NCI-H2196 treated with DMSO at 0.1 percent for 48 hours (cell line): Measurements from ENCODE around the gene CLPSL2.

Experiments used
- DNase-seq: peaks from one replicate; lab custom pipeline; 2025; ENCODE audit not compliant: unreplicated experiment; lab: John Stamatoyannopoulos, UW

The CLPSL2 gene

GRCh38 chr6:35786810-35787209, 10.4 kb downstream of the CLPSL2 start:
- no peak for DNase-seq

GRCh38 chr6:35787266-35788218, 11.1 kb downstream of the CLPSL2 start:
- DNase-seq = no peak

GRCh38 chr6:35788423-35788982, 12.1 kb downstream of the CLPSL2 start:
- DNase-seq = no peak

- DNase-seq = no peak
Measured at GRCh38 chr6:35790683-35791082, 14.3 kb downstream of the CLPSL2 start.

- DNase-seq = no peak
Measured at GRCh38 chr6:35794536-35795452, 18.4 kb downstream of the CLPSL2 start.

GRCh38 chr6:35795453-35796071, 19.2 kb downstream of the CLPSL2 start:
- DNase-seq = no peak

GRCh38 chr6:35796236-35796635, 19.8 kb downstream of the CLPSL2 start:
- DNase-seq = no peak

GRCh38 chr6:35797837-35798526, 21.6 kb downstream of the CLPSL2 start:
- no peak for DNase-seq

GRCh38 chr6:35798706-35799105, 22.3 kb downstream of the CLPSL2 start:
- no peak for DNase-seq

- DNase-seq = no peak
Measured at GRCh38 chr6:35801148-35801547, 24.8 kb downstream of the CLPSL2 start.

- DNase-seq = peak; percentile 62
Measured at GRCh38 chr6:35804996-35805736, 28.8 kb downstream of the CLPSL2 start, which contains the start of gene LHFPL5. TSS of gene LHFPL5 (plus strand) at chr6:35805352. CDS start at chr6:35805671, 319 bp downstream.

- DNase-seq = peak; percentile 93
Measured at GRCh38 chr6:35808688-35809087, 32.3 kb downstream of the CLPSL2 start.

GRCh38 chr6:35809809-35810208, 33.4 kb downstream of the CLPSL2 start:
- no peak for DNase-seq

GRCh38 chr6:35810971-35811698, 34.7 kb downstream of the CLPSL2 start:
- peak; percentile 63 for DNase-seq

GRCh38 chr6:35811699-35811995, 35.2 kb downstream of the CLPSL2 start:
- DNase-seq = no peak

- DNase-seq = no peak
Measured at GRCh38 chr6:35817515-35817914, 41.1 kb downstream of the CLPSL2 start.

- no peak for DNase-seq
Measured at GRCh38 chr6:35823601-35824000, 47.2 kb downstream of the CLPSL2 start.

GRCh38 chr6:35824552-35825192, 48.3 kb downstream of the CLPSL2 start:
- DNase-seq = no peak
